IMR-90 (cell line): ENCODE results near the gene MMEL1. TPM values are rescaled to one million over a fixed set of nuclear protein-coding genes. Genes with fewer than 3 reads are reported as not detected.

Source experiments
- ATAC-seq: fragments of 200-7000 bp; cut with Tn5 transposase; 2 replicates; pipeline ENCODE4 v1.9.1; 2020; ENCODE audit warnings: low read depth, mild to moderate bottlenecking, moderate library complexity
- BruUV-seq: library from RNA; stranded (reverse); fragments of 400-500 nt; replicated peaks from 2 replicates; lab custom pipeline; 2021; lab: Mats Ljungman, UMichigan
- CTCF ChIA-PET: fragments of 300-600 bp; formaldehyde crosslinking; extraction: SDS; loops from one replicate; lab custom pipeline; 2021; ENCODE audit warnings: antibody characterized with exemption; lab: Yijun Ruan, JAX
- POLR2A ChIA-PET: fragments of 300-600 bp; sonication (Branson Sonifier 250); formaldehyde crosslinking; loops from one replicate; lab custom pipeline; 2022; ENCODE audit warnings: antibody characterized with exemption; ENCODE audit not compliant: unreplicated experiment; lab: Charles Lee
- DNase-seq: peaks from one replicate; pipeline ENCODE4 v3.0.0; 2013
- H2AFZ ChIP-seq: replicated peaks from 2 replicates; pipeline ENCODE3; 2013; ENCODE audit warnings: low read length, mild to moderate bottlenecking; ENCODE audit not compliant: poor library complexity
- H2AK5ac ChIP-seq: 2 replicates; pipeline ENCODE4 v1.6.1; 2013; ENCODE audit warnings: low read depth, low read length, inconsistent platforms
- H2AK9ac ChIP-seq: replicated peaks from 2 replicates; pipeline ENCODE3; 2013; ENCODE audit warnings: mild to moderate bottlenecking, low read depth, low read length, moderate library complexity; ENCODE audit not compliant: poor library complexity
- H2BK120ac ChIP-seq: 2 replicates; pipeline ENCODE4 v1.6.1; 2013; ENCODE audit warnings: low read depth, low read length, inconsistent platforms
- H2BK15ac ChIP-seq: 3 replicates; pipeline ENCODE4 v1.6.1; 2013; ENCODE audit warnings: low read depth, low read length, inconsistent platforms
- H2BK20ac ChIP-seq: 2 replicates; pipeline ENCODE4 v1.6.1; 2013; ENCODE audit warnings: low read depth, mild to moderate bottlenecking, inconsistent platforms, low read length, moderate library complexity
- H2BK5ac ChIP-seq: 2 replicates; pipeline ENCODE4 v1.6.1; 2013; ENCODE audit warnings: mild to moderate bottlenecking, low read depth, low read length, inconsistent platforms; ENCODE audit not compliant: poor library complexity, severe bottlenecking
- H3K14ac ChIP-seq: replicated peaks from 2 replicates; pipeline ENCODE4 v1.6.1; 2013; ENCODE audit warnings: low read depth, low read length, inconsistent platforms
- H3K18ac ChIP-seq: 2 replicates; pipeline ENCODE4 v1.6.1; 2013; ENCODE audit warnings: low read depth, low read length, control low read depth
- H3K23ac ChIP-seq: 2 replicates; pipeline ENCODE4 v1.6.1; 2013; ENCODE audit warnings: low read depth, low read length, inconsistent platforms
- H3K27ac ChIP-seq: 2 replicates; pipeline ENCODE4 v1.5.1; 2013; ENCODE audit warnings: mild to moderate bottlenecking, control low read depth, low read length; ENCODE audit not compliant: insufficient read depth
- H3K27me3 ChIP-seq: 2 replicates; pipeline ENCODE4 v1.6.1; 2013; ENCODE audit warnings: low read length; ENCODE audit not compliant: control insufficient read depth, insufficient read depth
- H3K36me3 ChIP-seq: 2 replicates; pipeline ENCODE4 v1.6.1; 2013; ENCODE audit warnings: low read length, mixed read lengths; ENCODE audit not compliant: control insufficient read depth, insufficient read depth
- H3K4ac ChIP-seq: 2 replicates; pipeline ENCODE4 v1.6.1; 2013; ENCODE audit warnings: low read depth, low read length, inconsistent platforms
- H3K4me1 ChIP-seq: 2 replicates; pipeline ENCODE4 v1.6.1; 2013; ENCODE audit warnings: low read length, mixed read lengths; ENCODE audit not compliant: control insufficient read depth, insufficient read depth
- H3K4me2 ChIP-seq: 2 replicates; pipeline ENCODE4 v1.6.1; 2013; ENCODE audit warnings: low read depth, mild to moderate bottlenecking, control low read depth, low read length, moderate library complexity
- H3K4me3 ChIP-seq: 2 replicates; pipeline ENCODE4 v1.5.1; 2013; ENCODE audit warnings: low read depth, mild to moderate bottlenecking, control low read depth, low read length, moderate library complexity; ENCODE audit not compliant: insufficient read depth
- H3K56ac ChIP-seq: 2 replicates; pipeline ENCODE4 v1.6.1; 2013; ENCODE audit warnings: low read length, inconsistent platforms; ENCODE audit not compliant: insufficient read depth; ENCODE audit errors: extremely low read depth
- H3K79me1 ChIP-seq, 2 experiments: 2 replicates each; pipeline ENCODE4 v1.6.1; 2013; ENCODE audit warnings: low read length in 2 of 2, inconsistent platforms in 1 of 2, low read depth in 1 of 2
- H3K9ac ChIP-seq: 2 replicates; pipeline ENCODE4 v1.6.1; 2013; ENCODE audit warnings: low read depth, low read length, control low read depth
- H3K9me1 ChIP-seq: 2 replicates; pipeline ENCODE4 v1.6.1; 2013; ENCODE audit warnings: low read length, inconsistent platforms; ENCODE audit not compliant: insufficient read depth
- H3K9me3 ChIP-seq: 2 replicates; pipeline ENCODE4 v1.6.1; 2013; ENCODE audit warnings: low read length; ENCODE audit not compliant: control insufficient read depth, insufficient read depth
- H4K20me1 ChIP-seq: 2 replicates; pipeline ENCODE4 v1.6.1; 2013; ENCODE audit warnings: low read length, inconsistent platforms; ENCODE audit not compliant: insufficient read depth
- H4K5ac ChIP-seq: 2 replicates; pipeline ENCODE4 v1.6.1; 2013; ENCODE audit warnings: mild to moderate bottlenecking, low read depth, low read length, control low read depth
- H4K8ac ChIP-seq, 2 experiments: 2 replicates each; pipeline ENCODE4 v1.6.1; 2013; ENCODE audit warnings: low read depth in 2 of 2, low read length in 2 of 2, control low read depth in 1 of 2, inconsistent platforms in 1 of 2
- H4K91ac ChIP-seq: 2 replicates; pipeline ENCODE4 v1.6.1; 2013; ENCODE audit warnings: low read depth, low read length, inconsistent platforms; ENCODE audit not compliant: insufficient read depth
- BHLHE40 ChIP-seq: fragments of 150-350 bp; IDR thresholded peaks from 2 replicates; pipeline ENCODE4 v1.6.1; 2016; ENCODE audit warnings: mild to moderate bottlenecking, low read depth, low read length
- CEBPB ChIP-seq: IDR thresholded peaks from 2 replicates; pipeline ENCODE4 v1.6.1; 2012; ENCODE audit warnings: low read depth, low read length, improper control_type of control experiment
- CHD1 ChIP-seq: IDR thresholded peaks from 2 replicates; pipeline ENCODE4 v1.6.1; 2012; ENCODE audit warnings: low read depth, low read length, improper control_type of control experiment
- FOS ChIP-seq: fragments of 150-350 bp; IDR thresholded peaks from 2 replicates; pipeline ENCODE4 v1.6.1; 2016; ENCODE audit warnings: low read depth, low read length
- MAFK ChIP-seq: IDR thresholded peaks from 2 replicates; pipeline ENCODE4 v1.6.1; 2012; ENCODE audit warnings: low read depth, low read length, improper control_type of control experiment
- MAZ ChIP-seq: IDR thresholded peaks from 2 replicates; pipeline ENCODE4 v1.6.1; 2012; ENCODE audit warnings: low read depth, mild to moderate bottlenecking, low read length, improper control_type of control experiment, moderate library complexity, borderline replicate concordance
- MXI1 ChIP-seq: IDR thresholded peaks from 2 replicates; pipeline ENCODE4 v1.6.1; 2012; ENCODE audit warnings: low read depth, mild to moderate bottlenecking, low read length, moderate library complexity, borderline replicate concordance
- NFE2L2 ChIP-seq: fragments of 150-350 bp; IDR thresholded peaks from 2 replicates; pipeline ENCODE4 v1.6.1; 2016; ENCODE audit warnings: low read depth, mild to moderate bottlenecking, low read length
- POLR2A ChIP-seq: IDR thresholded peaks from 2 replicates; pipeline ENCODE4 v1.6.1; 2012; ENCODE audit warnings: mild to moderate bottlenecking, low read depth, low read length
- RAD21 ChIP-seq: IDR thresholded peaks from 2 replicates; pipeline ENCODE4 v1.6.1; 2012; ENCODE audit warnings: low read length, improper control_type of control experiment
- RCOR1 ChIP-seq: IDR thresholded peaks from 2 replicates; pipeline ENCODE4 v1.6.1; 2012; ENCODE audit warnings: mild to moderate bottlenecking, low read length, improper control_type of control experiment; ENCODE audit not compliant: insufficient replicate concordance
- RFX5 ChIP-seq: IDR thresholded peaks from 2 replicates; pipeline ENCODE4 v1.8.0; 2012; ENCODE audit warnings: low read depth, mild to moderate bottlenecking, low read length, moderate library complexity
- SMC3 ChIP-seq: fragments of 150-350 bp; IDR thresholded peaks from 2 replicates; pipeline ENCODE4 v1.6.1; 2016; ENCODE audit warnings: low read depth, mild to moderate bottlenecking, antibody characterized with exemption, low read length, moderate library complexity
- WGBS, 2 experiments: methylation state at CpG; one replicate each; pipeline versions ENCODE4 v1.1.5 to v1.1.7; 2013; ENCODE audit warnings: missing lambda C conversion rate in 2 of 2; ENCODE audit not compliant: insufficient read length in 1 of 2; ENCODE audit errors: extremely low coverage in 2 of 2; 5-methylcytosine and 5-hydroxymethylcytosine counted together
- dilution Hi-C: fragments of 300-500 bp; cut with HindIII; formaldehyde crosslinking; loops from one replicate; pipeline ENCODE4 v1.14.3; 2018; ENCODE audit warnings: low sequenced_read_pairs; ENCODE audit not compliant: unreplicated experiment
- in situ Hi-C: fragments of 300-500 bp; cut with MboI; formaldehyde crosslinking; loops from 3 replicates; pipeline ENCODE4 v1.14.3; 2019; ENCODE audit warnings: low sequenced_read_pairs, inconsistent platforms, mixed read lengths
- intact Hi-C: fragments of 100-400 bp; cut with micrococcal nuclease; formaldehyde crosslinking; loops from 2 replicates; pipeline ENCODE4 v1.10.0; 2022
- polyA plus RNA-seq, 3 experiments: library from polyadenylated mRNA; depleted of rRNA; stranded (reverse); fragments of >200 nt; gene quantifications; 2 replicates each; pipeline ENCODE4 v1.2.3, GENCODE V29; 2012; ENCODE audit warnings: low replicate concordance in 1 of 3
- total RNA-seq: library from RNA; depleted of rRNA; stranded (reverse); fragments of >200 nt; gene quantifications from 2 replicates; pipeline ENCODE4 v1.2.3, GENCODE V29; 2012
- TF ChIP-seq, protein P1 (sequence below): fragments of 150-350 bp; IDR thresholded peaks from 2 replicates; pipeline ENCODE4 v1.6.1; 2017; ENCODE audit warnings: mild to moderate bottlenecking, antibody characterized with exemption, low read length, low read depth
- TF ChIP-seq, protein P2 (sequence below): conservative IDR thresholded peaks from 2 replicates; pipeline ENCODE4 v1.5.1; 2012; ENCODE audit warnings: mild to moderate bottlenecking, low read depth, low read length, improper control_type of control experiment
- TF ChIP-seq, protein P3 (sequence below): fragments of 150-350 bp; IDR thresholded peaks from 2 replicates; pipeline ENCODE4 v1.6.1; 2016; ENCODE audit warnings: low read depth, mild to moderate bottlenecking, low read length, moderate library complexity, borderline replicate concordance

MMEL1 gene
- total and polyA plus RNA-seq, 2 of the 4 experiments (the other 2 are of a cell fraction) = under 0.01 to 0.12 TPM

DNA sequence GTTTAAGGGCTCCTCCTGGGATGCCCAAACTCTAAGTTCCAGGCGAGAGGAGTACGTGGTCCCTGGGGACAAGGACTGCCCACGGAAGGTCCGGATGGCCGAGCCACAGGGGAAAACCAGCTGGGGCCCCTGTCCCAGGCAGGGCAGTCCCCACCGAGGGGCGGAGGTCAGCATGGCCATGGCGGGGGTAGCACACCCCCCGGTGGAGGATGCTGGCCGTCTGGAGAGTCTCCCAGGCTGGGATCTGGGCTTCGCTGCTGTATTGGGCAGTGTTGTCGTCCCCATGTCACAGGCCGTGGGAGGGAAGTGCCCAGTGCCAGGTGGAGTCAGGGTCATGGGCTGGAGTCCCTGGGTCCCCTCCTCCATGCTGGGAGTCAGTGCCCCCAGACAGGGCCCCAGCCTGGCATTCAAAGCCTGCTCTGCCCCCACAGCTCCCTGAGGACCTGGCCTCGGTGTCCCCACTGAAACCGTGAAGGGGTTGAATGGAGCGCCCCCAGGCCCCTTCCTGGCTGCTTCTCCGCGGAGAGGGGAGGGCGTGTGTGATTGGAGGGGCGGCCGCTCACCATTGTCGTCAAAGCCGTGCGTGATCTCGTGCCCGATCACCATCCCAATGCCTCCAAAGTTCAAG, 39.5 kb downstream of the MMEL1 start:
- H3K18ac ChIP-seq = no peak overlapping the region
- H3K4me2 ChIP-seq = no peak overlapping the region
- no peak overlapping the region for H3K23ac ChIP-seq
- no peaks in the 10 kb centered on the region for H3K9me3 ChIP-seq
- WGBS, 2 experiments = 56% methylated on average over 11 of the region's 26 CpGs; no CpG with 5 or more reads in 1 of the 2 experiments
- no peak overlapping the region for H2BK15ac ChIP-seq
- H3K9me1 ChIP-seq = no peaks in the 10 kb centered on the region
- no peak overlapping the region for H3K56ac ChIP-seq
- TF ChIP-seq, protein P1, sequence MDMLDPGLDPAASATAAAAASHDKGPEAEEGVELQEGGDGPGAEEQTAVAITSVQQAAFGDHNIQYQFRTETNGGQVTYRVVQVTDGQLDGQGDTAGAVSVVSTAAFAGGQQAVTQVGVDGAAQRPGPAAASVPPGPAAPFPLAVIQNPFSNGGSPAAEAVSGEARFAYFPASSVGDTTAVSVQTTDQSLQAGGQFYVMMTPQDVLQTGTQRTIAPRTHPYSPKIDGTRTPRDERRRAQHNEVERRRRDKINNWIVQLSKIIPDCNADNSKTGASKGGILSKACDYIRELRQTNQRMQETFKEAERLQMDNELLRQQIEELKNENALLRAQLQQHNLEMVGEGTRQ = no peak
- TF ChIP-seq NFE2L2 = no peak
- TF ChIP-seq MAFK = no peak
- no peak for TF ChIP-seq RFX5
- TF ChIP-seq RCOR1 = no peak
- no peak for TF ChIP-seq CHD1
- TF ChIP-seq SMC3 = no peak
- no peak for TF ChIP-seq BHLHE40
- TF ChIP-seq, protein P2, sequence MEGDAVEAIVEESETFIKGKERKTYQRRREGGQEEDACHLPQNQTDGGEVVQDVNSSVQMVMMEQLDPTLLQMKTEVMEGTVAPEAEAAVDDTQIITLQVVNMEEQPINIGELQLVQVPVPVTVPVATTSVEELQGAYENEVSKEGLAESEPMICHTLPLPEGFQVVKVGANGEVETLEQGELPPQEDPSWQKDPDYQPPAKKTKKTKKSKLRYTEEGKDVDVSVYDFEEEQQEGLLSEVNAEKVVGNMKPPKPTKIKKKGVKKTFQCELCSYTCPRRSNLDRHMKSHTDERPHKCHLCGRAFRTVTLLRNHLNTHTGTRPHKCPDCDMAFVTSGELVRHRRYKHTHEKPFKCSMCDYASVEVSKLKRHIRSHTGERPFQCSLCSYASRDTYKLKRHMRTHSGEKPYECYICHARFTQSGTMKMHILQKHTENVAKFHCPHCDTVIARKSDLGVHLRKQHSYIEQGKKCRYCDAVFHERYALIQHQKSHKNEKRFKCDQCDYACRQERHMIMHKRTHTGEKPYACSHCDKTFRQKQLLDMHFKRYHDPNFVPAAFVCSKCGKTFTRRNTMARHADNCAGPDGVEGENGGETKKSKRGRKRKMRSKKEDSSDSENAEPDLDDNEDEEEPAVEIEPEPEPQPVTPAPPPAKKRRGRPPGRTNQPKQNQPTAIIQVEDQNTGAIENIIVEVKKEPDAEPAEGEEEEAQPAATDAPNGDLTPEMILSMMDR = no peak
- TF ChIP-seq MAZ = no peak
- no peak for TF ChIP-seq FOS
- no peak for TF ChIP-seq POLR2A
- TF ChIP-seq RAD21 = no peak
- no peak for TF ChIP-seq MXI1
- TF ChIP-seq CEBPB = no peak
- TF ChIP-seq, protein P3, sequence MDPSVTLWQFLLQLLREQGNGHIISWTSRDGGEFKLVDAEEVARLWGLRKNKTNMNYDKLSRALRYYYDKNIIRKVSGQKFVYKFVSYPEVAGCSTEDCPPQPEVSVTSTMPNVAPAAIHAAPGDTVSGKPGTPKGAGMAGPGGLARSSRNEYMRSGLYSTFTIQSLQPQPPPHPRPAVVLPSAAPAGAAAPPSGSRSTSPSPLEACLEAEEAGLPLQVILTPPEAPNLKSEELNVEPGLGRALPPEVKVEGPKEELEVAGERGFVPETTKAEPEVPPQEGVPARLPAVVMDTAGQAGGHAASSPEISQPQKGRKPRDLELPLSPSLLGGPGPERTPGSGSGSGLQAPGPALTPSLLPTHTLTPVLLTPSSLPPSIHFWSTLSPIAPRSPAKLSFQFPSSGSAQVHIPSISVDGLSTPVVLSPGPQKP = no peak
- H3K14ac ChIP-seq = no peak overlapping the region
- no peak overlapping the region for H2AK9ac ChIP-seq
- no peak overlapping the region for H4K8ac ChIP-seq
- no peak overlapping the region for H4K5ac ChIP-seq
- H3K27me3 ChIP-seq = no peaks in the 10 kb centered on the region; the same call in 1 of the 2 replicates
- intact Hi-C loops (no loop called here), in situ Hi-C loops (no loop called here), dilution Hi-C loops (no loop called here)
- no peak overlapping the region for H2BK5ac ChIP-seq
- H2BK20ac ChIP-seq = no peak overlapping the region
- H2AK5ac ChIP-seq = no peak overlapping the region
- ATAC-seq = no peak
- no TSS peak for BruUV-seq
- no peaks in the 10 kb centered on the region; the same call in 1 of the 2 replicates for H3K4me1 ChIP-seq
- peaks cover 2% of the 10 kb centered on the region; the same call in 1 of the 2 replicates for H3K36me3 ChIP-seq
- DNase-seq = no peak
- H3K27ac ChIP-seq = no peak overlapping the region
- H3K9ac ChIP-seq = no peak overlapping the region
- no peak overlapping the region for H3K4ac ChIP-seq
- no peaks in the 10 kb centered on the region for H3K79me1 ChIP-seq
- H4K20me1 ChIP-seq = no peaks in the 10 kb centered on the region
- ChIA-PET CTCF (no interaction called here), POLR2A (no interaction called here)
- H2BK120ac ChIP-seq = no peak overlapping the region
- no peak overlapping the region for H4K91ac ChIP-seq
- H3K4me3 ChIP-seq = no peak overlapping the region
- H2AFZ ChIP-seq = peak overlapping the region; percentile 51
